Urinary bladder (tissue), 4 donors: Measurements from ENCODE around the gene PERM1. TPM values are rescaled to one million over a fixed set of nuclear protein-coding genes. Genes with fewer than 3 reads are reported as not detected.
A peak's percentile ranks its signal among the peaks of the same experiment; 100 is the strongest.

Experiments
- DNase-seq: peaks from one replicate; pipeline ENCODE4 v3.0.0-alpha.2; 2015; ENCODE audit errors: extremely low spot score
- H3K27ac ChIP-seq: one replicate; pipeline ENCODE4 v1.5.1; 2013; ENCODE audit warnings: low read depth, mild to moderate bottlenecking, moderate library complexity
- H3K36me3 ChIP-seq: one replicate; pipeline ENCODE4 v1.6.1; 2013; ENCODE audit warnings: mild to moderate bottlenecking, moderate library complexity; ENCODE audit not compliant: insufficient read depth
- H3K4me1 ChIP-seq: one replicate; pipeline ENCODE4 v1.6.1; 2013; ENCODE audit warnings: mild to moderate bottlenecking, moderate library complexity; ENCODE audit not compliant: insufficient read depth
- H3K4me3 ChIP-seq: one replicate; pipeline ENCODE4 v1.5.1; 2013; ENCODE audit warnings: low read depth, low read length
- WGBS: extraction: QIAGEN DNeasy Blood & Tissue Kit; methylation state at CpG from one replicate; pipeline ENCODE4 v1.1.7; 2013; 5-methylcytosine and 5-hydroxymethylcytosine counted together
- polyA plus RNA-seq: library from polyadenylated mRNA; stranded (reverse); fragments of 200-250 nt; gene quantifications from one replicate; pipeline ENCODE4 v1.2.3, GENCODE V29; 2013
- total RNA-seq: library from RNA; depleted of rRNA; stranded (reverse); fragments of >200 nt; gene quantifications from one replicate; pipeline ENCODE4 v1.2.3, GENCODE V29; 2014
- donor health status: healthy with polysubstance abuse.
- donor health status: healthy.

The PERM1 gene
- total and polyA plus RNA-seq, 2 donors: 0.32 to 0.73 TPM

- Histone ChIP-seq H3K36me3 (no peaks in the 10 kb centered on the region), H3K27ac (no peak overlapping the region), H3K4me3 (no peak overlapping the region), H3K4me1 (no peaks in the 10 kb centered on the region)
- 32% methylated on average over 10 of the region's 10 CpGs for whole genome bisulfite sequencing
- no peak for DNase-seq
Measured at GRCh38 chr1:933603-933940, 48.3 kb downstream of the PERM1 start.

DNA sequence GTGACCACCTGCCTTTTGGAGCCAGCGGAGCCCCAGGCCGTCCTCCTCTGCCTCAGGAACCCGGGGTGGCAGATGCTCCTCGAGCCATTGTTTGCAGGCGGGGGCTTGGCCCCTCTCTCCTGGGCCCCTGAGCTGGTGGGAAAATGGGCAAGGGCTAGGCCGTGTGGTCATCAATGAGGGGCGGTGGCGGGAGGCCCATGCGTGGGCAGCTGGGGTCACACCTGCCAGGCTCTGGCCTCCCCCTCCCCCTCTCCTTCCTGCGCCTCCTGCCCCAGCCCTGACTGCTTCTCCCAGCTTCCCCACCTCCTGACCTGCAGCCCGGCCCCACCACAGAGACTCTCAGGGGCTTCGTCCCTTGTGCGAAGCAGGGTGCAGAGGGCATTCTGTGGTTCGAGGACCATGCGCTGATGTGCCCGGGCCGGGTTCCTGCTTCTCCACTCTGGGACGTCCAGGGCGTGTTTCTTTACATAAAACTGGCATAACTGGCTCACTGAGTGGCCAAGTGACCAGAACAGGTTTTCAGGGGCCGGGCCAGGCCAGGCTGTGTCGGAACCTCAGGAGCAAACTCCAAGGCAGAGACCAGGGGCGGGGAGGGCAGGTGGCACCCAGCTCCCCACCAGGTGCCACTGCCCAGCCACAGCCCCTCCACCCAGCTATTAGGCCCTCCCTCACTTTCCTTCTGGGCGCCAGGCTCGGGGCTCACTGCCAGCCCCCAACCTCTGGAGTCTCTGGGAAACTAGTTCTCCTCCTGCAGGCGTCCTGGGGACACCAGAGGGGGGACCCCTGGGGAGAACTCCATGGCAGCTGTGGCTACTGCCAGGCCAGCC is 48.9 kb downstream of the PERM1 start:
- no peak overlapping the region for H3K4me3 ChIP-seq
- no peak for DNase-seq
- H3K27ac ChIP-seq: peak overlapping the region; percentile 43
- H3K4me1 ChIP-seq: no peaks in the 10 kb centered on the region
- H3K36me3 ChIP-seq: no peaks in the 10 kb centered on the region
- WGBS: 80% methylated on average over 25 of the region's 25 CpGs

- no peak overlapping the region for H3K4me3 ChIP-seq
- WGBS: 82% methylated on average over 16 of the region's 16 CpGs
- no peaks in the 10 kb centered on the region for H3K4me1 ChIP-seq
- H3K27ac ChIP-seq: no peak overlapping the region
- no peaks in the 10 kb centered on the region for H3K36me3 ChIP-seq
- DNase-seq: no peak
Measured at GRCh38 chr1:932173-932510, 49.8 kb downstream of the PERM1 start.

GRCh38 chr1:931380-932172 is 50.3 kb downstream of the PERM1 start:
- WGBS: 65% methylated on average over 15 of the region's 15 CpGs
- Histone ChIP-seq H3K27ac (no peak overlapping the region), H3K4me1 (no peaks in the 10 kb centered on the region), H3K36me3 (no peaks in the 10 kb centered on the region), H3K4me3 (no peak overlapping the region)
- no peak for DNase-seq

DNA sequence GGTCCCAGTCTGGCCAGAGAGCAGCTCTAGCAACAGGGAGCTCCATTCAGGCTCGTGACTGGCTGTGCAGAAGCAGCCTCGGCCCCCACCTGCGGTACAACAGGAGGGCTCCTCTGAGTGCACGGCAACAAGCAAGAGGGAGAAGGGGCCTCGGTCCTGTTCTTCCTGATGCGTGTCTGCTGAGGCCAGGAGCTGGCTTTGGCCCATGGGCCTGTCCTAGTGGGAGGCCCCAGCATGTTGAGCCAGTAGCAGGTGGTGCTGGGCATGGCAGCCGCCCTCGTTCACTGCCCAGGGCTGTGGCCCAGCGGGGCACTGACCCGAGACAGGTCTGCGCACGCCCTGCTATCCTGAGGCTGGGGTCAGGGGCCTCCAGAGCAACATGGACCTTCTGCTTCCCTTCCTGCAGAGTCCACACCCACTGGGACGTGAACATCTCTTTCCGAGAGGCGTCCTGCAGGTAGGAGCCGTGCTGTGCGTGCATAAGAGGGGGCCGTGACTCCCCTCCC is 51.2 kb downstream of the PERM1 start:
- WGBS: 78% methylated on average over 18 of the region's 18 CpGs
- H3K27ac ChIP-seq: no peak overlapping the region
- no peak for DNase-seq
- H3K4me1 ChIP-seq: no peaks in the 10 kb centered on the region
- no peaks in the 10 kb centered on the region for H3K36me3 ChIP-seq
- H3K4me3 ChIP-seq: no peak overlapping the region

- 92% methylated on average over 40 of the region's 40 CpGs for WGBS
- Histone ChIP-seq H3K4me1 (no peaks in the 10 kb centered on the region), H3K36me3 (no peaks in the 10 kb centered on the region), H3K4me3 (no peak overlapping the region), H3K27ac (no peak overlapping the region)
- DNase-seq: no peak
Measured at GRCh38 chr1:929712-930632, 51.9 kb downstream of the PERM1 start.

- no peak for DNase-seq
- WGBS: 86% methylated on average over 40 of the region's 40 CpGs
- no peaks in the 10 kb centered on the region for H3K4me1 ChIP-seq
- no peaks in the 10 kb centered on the region for H3K36me3 ChIP-seq
- no peak overlapping the region for H3K4me3 ChIP-seq
- no peak overlapping the region for H3K27ac ChIP-seq
Measured at GRCh38 chr1:928825-929661, 52.9 kb downstream of the PERM1 start.

DNA sequence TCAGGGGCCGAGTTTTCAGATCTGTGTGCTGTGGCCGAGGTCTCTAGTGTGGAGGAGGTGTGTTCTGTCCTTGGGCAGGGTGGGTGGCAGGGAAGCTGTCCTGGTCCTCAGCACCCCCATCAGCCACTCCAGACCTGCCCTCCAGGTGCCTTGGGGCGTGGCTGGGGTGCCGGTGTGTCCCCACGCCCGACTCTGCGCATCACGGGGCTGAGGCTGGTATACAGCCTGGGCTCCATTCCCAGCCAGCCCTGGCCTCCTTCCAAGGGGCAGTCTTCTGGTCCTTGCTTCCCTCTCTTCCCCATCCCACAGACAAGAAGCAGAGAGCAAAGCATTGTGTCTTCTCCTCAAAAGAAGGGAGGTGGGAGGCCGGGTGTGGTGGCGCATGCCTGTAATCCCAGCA is 54.1 kb downstream of the PERM1 start:
- no peak overlapping the region for H3K27ac ChIP-seq
- WGBS: 62% methylated on average over 10 of the region's 10 CpGs
- no peak for DNase-seq

GRCh38 chr1:927234-927633 is 54.7 kb downstream of the PERM1 start:
- 74% methylated on average over 9 of the region's 9 CpGs for WGBS
- Histone ChIP-seq H3K36me3 (no peaks in the 10 kb centered on the region), H3K4me3 (no peak overlapping the region)

More for the DNA sequence above, 54.1 kb downstream of the PERM1 start:
- Histone ChIP-seq H3K4me1 (no peaks in the 10 kb centered on the region), H3K36me3 (no peaks in the 10 kb centered on the region), H3K4me3 (no peak overlapping the region)

DNA sequence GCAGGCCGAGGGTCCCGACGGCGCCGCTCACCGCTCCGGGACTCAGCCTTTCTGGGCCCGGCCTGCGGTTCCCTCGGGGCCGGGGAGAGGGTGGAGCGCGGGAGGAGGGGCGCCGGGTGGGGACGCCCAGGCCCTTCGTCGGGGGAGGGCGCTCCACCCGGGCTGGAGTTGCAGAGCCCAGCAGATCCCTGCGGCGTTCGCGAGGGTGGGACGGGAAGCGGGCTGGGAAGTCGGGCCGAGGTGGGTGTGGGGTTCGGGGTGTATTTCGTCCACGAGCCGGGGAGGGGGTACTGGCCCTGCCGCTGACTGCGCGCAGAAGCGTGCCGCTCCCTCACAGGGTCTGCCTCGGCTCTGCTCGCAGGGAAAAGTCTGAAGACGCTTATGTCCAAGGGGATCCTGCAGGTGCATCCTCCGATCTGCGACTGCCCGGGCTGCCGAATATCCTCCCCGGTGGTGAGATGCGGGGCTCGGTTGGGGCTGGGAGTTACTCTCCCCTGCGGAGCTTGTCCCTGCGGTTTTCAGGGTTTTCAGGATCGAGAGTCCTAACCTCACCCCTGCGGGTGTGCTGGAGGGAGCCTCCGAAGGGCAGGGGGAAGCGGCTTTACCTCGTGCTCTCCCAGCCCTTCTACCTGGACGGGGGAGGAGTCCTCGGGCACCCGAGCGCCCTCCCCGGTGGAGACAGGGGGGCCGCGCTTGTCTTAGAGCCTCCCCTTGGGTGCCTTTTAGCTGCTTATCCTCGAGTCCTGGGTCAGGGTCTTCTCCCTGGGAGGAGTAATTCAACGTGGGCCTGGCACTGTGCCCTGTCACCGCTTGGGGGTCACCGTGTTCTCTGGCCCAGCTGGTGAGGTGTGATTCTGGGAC is 56.1 kb downstream of the PERM1 start:
- Histone ChIP-seq H3K36me3 (no peaks in the 10 kb centered on the region), H3K4me1 (no peaks in the 10 kb centered on the region), H3K4me3 (peak overlapping the region; percentile 66), H3K27ac (no peak overlapping the region)
- 13% methylated on average over 65 of the region's 65 CpGs for WGBS
- no peak for DNase-seq

More at GRCh38 chr1:927234-927633, 54.7 kb downstream of the PERM1 start:
- H3K27ac ChIP-seq: no peak overlapping the region
- no peaks in the 10 kb centered on the region for H3K4me1 ChIP-seq
- no peak for DNase-seq
